Diencephalon (tissue), 1 donor: ENCODE measurements around the gene NBPF11. TPM values are rescaled to one million over a fixed set of nuclear protein-coding genes. Genes with fewer than 3 reads are reported as not detected.

Source experiments
- small RNA-seq: library from RNA; depleted of rRNA; stranded (forward); fragments of <200 nt; gene quantifications from one replicate; pipeline ENCODE3, GENCODE V24; 2014
- total RNA-seq: library from RNA; depleted of rRNA; stranded (reverse); fragments of >200 nt; gene quantifications from one replicate; pipeline ENCODE4 v1.2.3, GENCODE V29; 2014

NBPF11 gene, protein sequence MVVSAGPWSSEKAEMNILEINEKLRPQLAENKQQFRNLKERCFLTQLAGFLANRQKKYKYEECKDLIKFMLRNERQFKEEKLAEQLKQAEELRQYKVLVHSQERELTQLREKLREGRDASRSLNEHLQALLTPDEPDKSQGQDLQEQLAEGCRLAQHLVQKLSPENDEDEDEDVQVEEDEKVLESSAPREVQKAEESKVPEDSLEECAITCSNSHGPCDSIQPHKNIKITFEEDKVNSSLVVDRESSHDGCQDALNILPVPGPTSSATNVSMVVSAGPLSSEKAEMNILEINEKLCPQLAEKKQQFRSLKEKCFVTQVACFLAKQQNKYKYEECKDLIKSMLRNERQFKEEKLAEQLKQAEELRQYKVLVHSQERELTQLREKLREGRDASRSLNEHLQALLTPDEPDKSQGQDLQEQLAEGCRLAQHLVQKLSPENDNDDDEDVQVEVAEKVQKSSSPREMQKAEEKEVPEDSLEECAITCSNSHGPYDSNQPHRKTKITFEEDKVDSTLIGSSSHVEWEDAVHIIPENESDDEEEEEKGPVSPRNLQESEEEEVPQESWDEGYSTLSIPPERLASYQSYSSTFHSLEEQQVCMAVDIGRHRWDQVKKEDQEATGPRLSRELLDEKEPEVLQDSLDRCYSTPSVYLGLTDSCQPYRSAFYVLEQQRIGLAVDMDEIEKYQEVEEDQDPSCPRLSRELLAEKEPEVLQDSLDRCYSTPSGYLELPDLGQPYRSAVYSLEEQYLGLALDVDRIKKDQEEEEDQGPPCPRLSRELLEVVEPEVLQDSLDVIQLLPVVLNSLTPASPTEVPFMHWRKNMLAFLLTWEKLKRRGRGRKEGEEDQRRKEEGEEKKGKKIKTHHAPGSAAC
- 11.3 TPM for total RNA-seq

DNA sequence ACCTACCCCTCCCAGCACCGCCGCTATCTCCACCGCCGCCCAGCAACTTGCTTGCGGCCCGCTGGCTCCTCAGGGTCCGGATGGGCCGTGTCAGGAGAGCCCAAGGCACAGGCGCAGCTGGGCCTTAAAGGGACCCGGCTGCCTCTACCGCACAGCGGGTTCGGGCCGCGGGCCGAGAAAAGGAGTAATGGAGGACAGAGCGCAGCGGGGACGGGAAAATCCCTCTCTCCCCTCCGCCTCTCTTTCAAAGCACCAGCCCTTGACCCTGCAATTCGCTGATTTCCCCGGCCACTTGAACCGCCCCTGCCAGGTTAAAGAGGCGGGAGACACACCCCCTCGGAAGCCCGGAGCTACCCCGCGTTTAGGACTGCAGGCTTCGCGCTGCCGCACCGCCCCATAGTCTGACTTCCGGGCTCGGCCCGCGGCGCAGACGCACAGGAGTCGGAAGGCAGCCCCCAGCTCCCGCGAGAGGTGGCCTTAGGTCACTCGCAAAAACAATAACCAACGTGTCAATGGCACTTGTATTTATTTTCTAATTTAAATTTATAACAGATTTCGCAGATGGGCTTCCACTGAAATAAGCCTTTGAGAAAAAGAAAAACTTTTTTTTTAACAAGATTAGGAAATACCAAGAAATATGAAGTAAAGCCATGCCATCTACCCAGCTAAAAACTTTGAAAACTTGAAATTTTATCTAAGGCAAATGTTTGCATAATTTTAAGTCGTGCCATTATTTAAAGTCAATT, at the start of gene NBPF11:
NBPF11 (minus strand) TSS at position 371 of the 746 bp plus-strand sequence. CDS start 25,278 bp downstream, outside the sequence.

Small RNAs within 50 kb of the gene (small RNA-seq; reads per million reads assigned to genes)
- gene RNA5SP57 = 0.13 reads per million

Other genes with a start within 250 kb of the NBPF11 start
- gene GJA8, start 249.5 kb downstream of the NBPF11 start, total RNA-seq = not detected
- 21.0 TPM for gene GPR89B, start 223.9 kb downstream of the NBPF11 start, total RNA-seq